Right lobe of liver (tissue), 4 donors: ENCODE measurements around the gene TRAK2.

ENCODE experiments used
- CTCF ChIP-seq, 4 donors: fragments of 200-600 bp in 3 of 4; fragments of 450-650 bp in 1 of 4; IDR thresholded peaks; one replicate each; pipeline versions ENCODE4 v1.5.1 to v1.8.0; 2016 to 2022; ENCODE audit warnings: antibody characterized with exemption in 4 of 4, mild to moderate bottlenecking in 2 of 4
- POLR2A ChIP-seq: fragments of 450-650 bp; IDR thresholded peaks from one replicate; pipeline ENCODE4 v1.6.1; 2017; ENCODE audit warnings: antibody characterized with exemption, mild to moderate bottlenecking
- donor health status: DM: no; HTN: no; CAD: no.
- donor health status: DM: no; HTN: no; CAD: no.
- donor health status: DM: no; HTN: yes; CAD: no.

GRCh38 chr2:201448061-201448460 is 3.2 kb downstream of the TRAK2 start:
- TF ChIP-seq CTCF (IDR thresholded peaks at IDR 0.05) (no peak), POLR2A (no peak)
